Adrenal gland (tissue), 5 donors: ENCODE measurements around the gene ANXA8.

Experiments
- CTCF ChIP-seq, 6 experiments: fragments of 450-650 bp in 4 of 6; fragments of 200-600 bp in 2 of 6; sonication (generic) in 1 of 6; IDR thresholded peaks; 1 replicate in 5 of 6; 2 replicates in 1 of 6; pipeline versions ENCODE4 v1.5.1 to v1.8.0; 2016 to 2021; ENCODE audit warnings: antibody characterized with exemption in 6 of 6, mild to moderate bottlenecking in 2 of 6, moderate library complexity in 1 of 6
- POLR2A ChIP-seq, 2 donors: fragments of 450-650 bp; IDR thresholded peaks; one replicate each; pipeline ENCODE4 v1.6.1; 2017; ENCODE audit warnings: antibody characterized with exemption in 2 of 2, mild to moderate bottlenecking in 2 of 2, moderate library complexity in 1 of 2
- donor health status: DM: no; HTN: no; CAD: no.

GRCh38 chr10:47457826-47458225 lies 26.1 kb downstream of the ANXA8 start:
- TF ChIP-seq CTCF (IDR thresholded peaks at IDR 0.05): no peak
- TF ChIP-seq POLR2A (IDR thresholded peaks at IDR 0.05): no peak
